ENCODE results near the gene VAMP8. TPM values are rescaled to one million over a fixed set of nuclear protein-coding genes. Genes with fewer than 3 reads are reported as not detected.
A peak's percentile ranks its signal among the peaks of the same experiment; 100 is the strongest.

The VAMP8 gene
- polyA plus RNA-seq, 3 donors = 260 to 761 (median 623) TPM

DNA sequence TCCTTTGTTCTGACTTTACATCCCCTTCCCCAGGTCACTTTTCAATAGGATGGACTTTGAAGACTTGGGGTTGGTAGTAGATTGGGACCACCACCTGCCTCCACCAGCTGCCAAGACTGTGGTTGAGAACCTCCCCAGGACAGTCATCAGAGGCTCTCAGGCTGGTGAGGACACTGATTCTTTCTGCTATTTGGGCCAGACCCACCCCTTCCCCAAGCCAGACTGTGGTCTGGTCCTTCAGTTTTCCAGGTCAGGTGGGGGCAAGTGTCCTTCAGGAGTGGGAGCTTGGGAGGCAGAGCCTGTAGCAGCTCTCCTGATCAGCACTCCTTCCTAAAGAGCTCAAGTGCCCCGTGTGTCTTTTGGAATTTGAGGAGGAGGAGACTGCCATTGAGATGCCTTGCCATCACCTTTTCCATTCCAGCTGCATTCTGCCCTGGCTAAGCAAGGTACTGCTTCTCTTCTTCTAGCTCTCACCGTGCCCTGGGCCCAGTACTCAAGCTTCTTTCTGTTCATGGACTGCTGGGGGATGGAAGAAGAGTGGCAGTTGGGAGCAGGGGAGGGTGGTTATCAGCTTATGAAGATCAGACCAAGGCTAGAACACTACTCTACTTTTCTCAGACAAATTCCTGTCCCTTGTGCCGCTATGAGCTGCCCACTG, 19.2 kb downstream of the VAMP8 start:
- Mint-ChIP-seq H3K36me3 (peaks cover 38 to 46% of the 10 kb centered on the region in 2 donors), H3K27me3 (ENCODE audit: low read depth in 3 of 3) (peaks cover 0 to 8% (median 3%) of the 10 kb centered on the region in 3 donors), H3K27ac (peak overlapping the region in 4 of 7 donors; percentile 95 to 99 (median 98)), H3K4me1 (peaks cover 42% of the 10 kb centered on the region), H3K4me3 (peak overlapping the region; percentile 93 to 96), H3K9me3 (peaks cover 0 to 2% (median 0%) of the 10 kb centered on the region in 7 donors)
- peaks cover 33 to 43% of the 10 kb centered on the region in 2 donors for H3K4me1 ChIP-seq (ENCODE audit: control insufficient read depth in 1 of 2, insufficient read depth in 2 of 2, low read length in 2 of 2)
- no peak overlapping the region for H2AFZ ChIP-seq (ENCODE audit: insufficient read depth, low read depth, low read length, poor library complexity, severe bottlenecking)
- H3K27ac ChIP-seq (ENCODE audit: low read depth in 1 of 2, low read length in 2 of 2) = peak overlapping the region in 1 of 2 donors; percentile 94
- no peaks in the 10 kb centered on the region for H3K9me3 ChIP-seq (replicated peaks in 1 of 2; ENCODE audit: control insufficient read depth in 1 of 2, insufficient read depth in 1 of 2, low read length in 2 of 2)
- H3K79me2 ChIP-seq (ENCODE audit: insufficient read depth, low read length) = peaks cover 63% of the 10 kb centered on the region
- peaks cover 45% of the 10 kb centered on the region for H4K20me1 ChIP-seq (ENCODE audit: insufficient read depth, low read length)
- TF ChIP-seq CTCF (IDR thresholded peaks at IDR 0.05) = no peak
- DNase-seq = no peak
- peaks cover 27 to 41% of the 10 kb centered on the region in 2 donors for H3K36me3 ChIP-seq (replicated peaks in 1 of 2; ENCODE audit: control insufficient read depth in 1 of 2, insufficient read depth in 2 of 2, low read length in 2 of 2)
- peak overlapping the region; percentile 92 for H3K9ac ChIP-seq (ENCODE audit: insufficient read depth, low read length, poor library complexity, severe bottlenecking)
- H3K27me3 ChIP-seq (ENCODE audit: control insufficient read depth in 2 of 2, insufficient read depth in 2 of 2, low read length in 2 of 2) = no peaks in the 10 kb centered on the region
- H3K4me3 ChIP-seq (replicated peaks in 1 of 3; ENCODE audit: low read depth in 2 of 3, low read length in 3 of 3) = peak overlapping the region; percentile 55 to 91 (median 89)
- intact Hi-C loops (cut with micrococcal nuclease) = no loop called here
- H3K4me2 ChIP-seq (replicated peaks; ENCODE audit: extremely low read depth, low read length, poor library complexity, severe bottlenecking) = peak overlapping the region; percentile 88
- WGBS (ENCODE audit: insufficient coverage) = no CpG with 5 or more reads among the region's 3 CpGs

- H3K4me2 ChIP-seq (replicated peaks; ENCODE audit: extremely low read depth, low read length, poor library complexity, severe bottlenecking) = no peak overlapping the region
These were observed 19.9 kb downstream of the VAMP8 start for GRCh38 chr2:85597241-85597640.

More at GRCh38 chr2:85597241-85597640, 19.9 kb downstream of the VAMP8 start:
- Mint-ChIP-seq H3K27ac (peak overlapping the region in 1 of 7 donors; percentile 98), H3K36me3 (peaks cover 37 to 43% of the 10 kb centered on the region in 2 donors), H3K9me3 (peaks cover 0 to 2% (median 0%) of the 10 kb centered on the region in 7 donors), H3K4me1 (peaks cover 41% of the 10 kb centered on the region), H3K4me3 (no peak overlapping the region), H3K27me3 (ENCODE audit: low read depth in 3 of 3) (peaks cover 0 to 8% (median 3%) of the 10 kb centered on the region in 3 donors)
- Histone ChIP-seq H3K4me1 (ENCODE audit: control insufficient read depth in 1 of 2, insufficient read depth in 2 of 2, low read length in 2 of 2) (peaks cover 31 to 43% of the 10 kb centered on the region in 2 donors), H3K36me3 (replicated peaks in 1 of 2; ENCODE audit: control insufficient read depth in 1 of 2, insufficient read depth in 2 of 2, low read length in 2 of 2) (peaks cover 27 to 41% of the 10 kb centered on the region in 2 donors), H2AFZ (ENCODE audit: insufficient read depth, low read depth, low read length, poor library complexity, severe bottlenecking) (no peak overlapping the region), H3K4me3 (replicated peaks in 1 of 3; ENCODE audit: low read depth in 2 of 3, low read length in 3 of 3) (no peak overlapping the region), H3K27ac (ENCODE audit: low read depth in 1 of 2, low read length in 2 of 2) (no peak overlapping the region), H3K79me2 (ENCODE audit: insufficient read depth, low read length) (peaks cover 57% of the 10 kb centered on the region), H3K27me3 (ENCODE audit: control insufficient read depth in 2 of 2, insufficient read depth in 2 of 2, low read length in 2 of 2) (no peaks in the 10 kb centered on the region), H4K20me1 (ENCODE audit: insufficient read depth, low read length) (peaks cover 45% of the 10 kb centered on the region), H3K9me3 (replicated peaks in 1 of 2; ENCODE audit: control insufficient read depth in 1 of 2, insufficient read depth in 1 of 2, low read length in 2 of 2) (no peaks in the 10 kb centered on the region), H3K9ac (ENCODE audit: insufficient read depth, low read length, poor library complexity, severe bottlenecking) (no peak overlapping the region)
- no peak for DNase-seq
- TF ChIP-seq CTCF (IDR thresholded peaks at IDR 0.05) = no peak
- WGBS (ENCODE audit: insufficient coverage) = 94% methylated on average over 5 of the region's 5 CpGs
- intact Hi-C loops (cut with micrococcal nuclease) = no loop called here

Data from CD14-positive monocyte (primary cell).